Activated CD4-positive, alpha-beta T cell treated with anti-CD3 and anti-CD28 coated beads, Interleukin-2, amount 10 ng/mL, durations not matched to agents 7 days and 5 days (primary cell): ENCODE measurements around the gene LOX. TPM values are rescaled to one million over a fixed set of nuclear protein-coding genes. Genes with fewer than 3 reads are reported as not detected.

ENCODE experiments used
- CTCF ChIA-PET: fragments of 350-600 bp; sonication (Branson Sonifier 250); formaldehyde crosslinking; loops from one replicate; lab custom pipeline; 2021; ENCODE audit warnings: antibody characterized with exemption; lab: Charles Lee
- POLR2A ChIA-PET: fragments of 350-600 bp; sonication (Branson Sonifier 250); formaldehyde crosslinking; loops from one replicate; lab custom pipeline; 2021; ENCODE audit warnings: antibody characterized with exemption; lab: Charles Lee
- DNase-seq: peaks from one replicate; pipeline ENCODE4 v3.0.0-alpha.2; 2020
- H3K27ac Mint-ChIP-seq: one replicate; pipeline ENCODE4 v1.8.0; 2021; ENCODE audit warnings: mild to moderate bottlenecking, moderate library complexity, mixed read lengths
- H3K27me3 Mint-ChIP-seq: one replicate; pipeline ENCODE4 v1.8.0; 2021; ENCODE audit warnings: mixed read lengths
- H3K36me3 Mint-ChIP-seq: one replicate; pipeline ENCODE4 v1.8.0; 2021; ENCODE audit warnings: low read depth, mixed read lengths
- H3K4me1 Mint-ChIP-seq: one replicate; pipeline ENCODE4 v1.8.0; 2021; ENCODE audit warnings: mixed read lengths
- H3K4me3 Mint-ChIP-seq: one replicate; pipeline ENCODE4 v1.8.0; 2021; ENCODE audit warnings: mild to moderate bottlenecking, moderate library complexity, mixed read lengths
- H3K9me3 Mint-ChIP-seq: one replicate; pipeline ENCODE4 v1.8.0; 2021; ENCODE audit warnings: mixed read lengths
- total RNA-seq, 2 experiments: library from RNA; stranded (reverse); gene quantifications; one replicate each; pipeline ENCODE4 v1.2.3, GENCODE V29; 2021

The LOX gene
- total RNA-seq, 2 experiments from 2014 or later = 0.04 to 0.10 TPM

GRCh38 chr5:122019919-122020590, 58.0 kb downstream of the LOX start:
- Mint-ChIP-seq H3K27ac (no peak overlapping the region), H3K27me3 (no peaks in the 10 kb centered on the region), H3K4me3 (no peak overlapping the region), H3K9me3 (no peaks in the 10 kb centered on the region), H3K36me3 (peaks cover 36% of the 10 kb centered on the region), H3K4me1 (peaks cover 7% of the 10 kb centered on the region)
- ChIA-PET CTCF (no interaction called here), POLR2A (no interaction called here)
- DNase-seq = no peak

GRCh38 chr5:122015471-122015870, 62.6 kb downstream of the LOX start:
- H3K27ac Mint-ChIP-seq = no peak overlapping the region
- no peaks in the 10 kb centered on the region for H3K27me3 Mint-ChIP-seq
- H3K9me3 Mint-ChIP-seq = no peaks in the 10 kb centered on the region
- peaks cover 6% of the 10 kb centered on the region for H3K4me1 Mint-ChIP-seq
- H3K4me3 Mint-ChIP-seq = no peak overlapping the region
- POLR2A ChIA-PET = no interaction called here
- peaks cover 6% of the 10 kb centered on the region for H3K36me3 Mint-ChIP-seq
- DNase-seq = no peak
- CTCF ChIA-PET = no interaction called here

- CTCF ChIA-PET = no interaction called here
- POLR2A ChIA-PET = no interaction called here
- H3K36me3 Mint-ChIP-seq = no peaks in the 10 kb centered on the region
Measured at GRCh38 chr5:122014236-122014935, 63.7 kb downstream of the LOX start.

More at GRCh38 chr5:122014236-122014935, 63.7 kb downstream of the LOX start:
- no peak for DNase-seq
- Mint-ChIP-seq H3K4me3 (no peak overlapping the region), H3K27ac (no peak overlapping the region), H3K27me3 (no peaks in the 10 kb centered on the region), H3K9me3 (no peaks in the 10 kb centered on the region), H3K4me1 (no peaks in the 10 kb centered on the region)

Other genes starting within 250 kb of the LOX start
- not detected for gene FTMT, start 226.4 kb downstream of the LOX start, total RNA-seq
- gene SRFBP1, start 116.3 kb downstream of the LOX start, total RNA-seq = 10 to 100 TPM; 10.1 to 12.1 TPM
- gene ZNF474, start 51.3 kb upstream of the LOX start, total RNA-seq = not detected
- not detected for gene SNCAIP, start 234.0 kb upstream of the LOX start, total RNA-seq